ENCODE results near the gene SORCS3. TPM values are rescaled to one million over a fixed set of nuclear protein-coding genes. Genes with fewer than 3 reads are reported as not detected.

Gene SORCS3
- polyA plus RNA-seq, 1 donor (not counting 4 experiments of a cell fraction or from before 2014, with no cell fraction given) = not detected

GRCh38 chr10:105161149-105161548 lies 520.1 kb downstream of the SORCS3 start:
- no peaks in the 10 kb centered on the region for H3K27me3 ChIP-seq (ENCODE audit: control insufficient read depth, extremely low read depth, insufficient read depth, low read length)
- no peaks in the 10 kb centered on the region for H3K4me1 ChIP-seq (ENCODE audit: control insufficient read depth, extremely low read depth, insufficient read depth, low read length)
- H3K4me2 ChIP-seq (ENCODE audit: control insufficient read depth, extremely low read depth, insufficient read depth, low read depth, low read length) = no peak overlapping the region
- no peaks in the 10 kb centered on the region for H3K9me3 ChIP-seq (ENCODE audit: control insufficient read depth, low read depth, low read length)
- TF ChIP-seq EZH2 (IDR thresholded peaks at IDR 0.05; ENCODE audit: low read length) = no peak
- no peak for TF ChIP-seq CTCF (optimal IDR thresholded peaks at IDR 0.05 in 1 of 3, IDR thresholded peaks at IDR 0.05 in 1 of 3, conservative IDR thresholded peaks at IDR 0.05 in 1 of 3; ENCODE audit: extremely low read depth in 1 of 3, insufficient read depth in 2 of 3, low read length in 3 of 3)
- no peak overlapping the region for H3K9ac ChIP-seq (ENCODE audit: control insufficient read depth, extremely low read depth, insufficient read depth, low read length)
- no peak overlapping the region for H2AFZ ChIP-seq (ENCODE audit: control insufficient read depth, low read length)
- dilution Hi-C loops (cut with MboI; ENCODE audit: extremely low pct_ligation_motif_present, low sequenced_read_pairs) = no loop called here
- no peaks in the 10 kb centered on the region for H3K79me2 ChIP-seq (ENCODE audit: control insufficient read depth, insufficient read depth, low read length)
- H4K20me1 ChIP-seq (ENCODE audit: control insufficient read depth, extremely low read depth, insufficient read depth, low read length) = no peaks in the 10 kb centered on the region
- no peak for DNase-seq (ENCODE audit: low read depth, low spot score)
- H3K27ac ChIP-seq (ENCODE audit: control insufficient read depth, insufficient read depth, low read length) = no peak overlapping the region
- no peaks in the 10 kb centered on the region for H3K9me1 ChIP-seq (ENCODE audit: control insufficient read depth, extremely low read depth, insufficient read depth, low read length)
- FAIRE-seq = no peak
- H3K4me3 ChIP-seq (ENCODE audit: control insufficient read depth in 2 of 3, extremely low read depth in 1 of 3, insufficient read depth in 2 of 3, low read depth in 1 of 3, low read length in 3 of 3) = no peak overlapping the region
- no peaks in the 10 kb centered on the region for H3K36me3 ChIP-seq (ENCODE audit: control insufficient read depth in 2 of 2, extremely low read depth in 1 of 2, insufficient read depth in 2 of 2, low read length in 2 of 2)

GRCh38 chr10:105161767-105162166 lies 520.7 kb downstream of the SORCS3 start:
- dilution Hi-C loops (cut with MboI; ENCODE audit: extremely low pct_ligation_motif_present, low sequenced_read_pairs) = no loop called here
- no peak for TF ChIP-seq CTCF (optimal IDR thresholded peaks at IDR 0.05 in 1 of 3, IDR thresholded peaks at IDR 0.05 in 1 of 3, conservative IDR thresholded peaks at IDR 0.05 in 1 of 3; ENCODE audit: extremely low read depth in 1 of 3, insufficient read depth in 2 of 3, low read length in 3 of 3)
- no peak for TF ChIP-seq EZH2 (IDR thresholded peaks at IDR 0.05; ENCODE audit: low read length)

More at GRCh38 chr10:105161767-105162166, 520.7 kb downstream of the SORCS3 start:
- no peak for FAIRE-seq
- H3K9ac ChIP-seq (ENCODE audit: control insufficient read depth, extremely low read depth, insufficient read depth, low read length) = no peak overlapping the region
- no peaks in the 10 kb centered on the region for H3K36me3 ChIP-seq (ENCODE audit: control insufficient read depth in 2 of 2, extremely low read depth in 1 of 2, insufficient read depth in 2 of 2, low read length in 2 of 2)
- no peak overlapping the region for H3K4me3 ChIP-seq (ENCODE audit: control insufficient read depth in 2 of 3, extremely low read depth in 1 of 3, insufficient read depth in 2 of 3, low read depth in 1 of 3, low read length in 3 of 3)
- no peaks in the 10 kb centered on the region for H4K20me1 ChIP-seq (ENCODE audit: control insufficient read depth, extremely low read depth, insufficient read depth, low read length)
- H3K9me1 ChIP-seq (ENCODE audit: control insufficient read depth, extremely low read depth, insufficient read depth, low read length) = no peaks in the 10 kb centered on the region
- no peak overlapping the region for H2AFZ ChIP-seq (ENCODE audit: control insufficient read depth, low read length)
- no peaks in the 10 kb centered on the region for H3K4me1 ChIP-seq (ENCODE audit: control insufficient read depth, extremely low read depth, insufficient read depth, low read length)
- H3K79me2 ChIP-seq (ENCODE audit: control insufficient read depth, insufficient read depth, low read length) = no peaks in the 10 kb centered on the region
- H3K4me2 ChIP-seq (ENCODE audit: control insufficient read depth, extremely low read depth, insufficient read depth, low read depth, low read length) = no peak overlapping the region
- no peak overlapping the region for H3K27ac ChIP-seq (ENCODE audit: control insufficient read depth, insufficient read depth, low read length)
- no peaks in the 10 kb centered on the region for H3K9me3 ChIP-seq (ENCODE audit: control insufficient read depth, low read depth, low read length)
- no peak for DNase-seq (ENCODE audit: low read depth, low spot score)
- H3K27me3 ChIP-seq (ENCODE audit: control insufficient read depth, extremely low read depth, insufficient read depth, low read length) = no peaks in the 10 kb centered on the region
